ENCODE data around the gene ZNRF3.
A peak's percentile ranks its signal among the peaks of the same experiment; 100 is the strongest.

Gene ZNRF3

GRCh38 chr22:28953976-28954880, 70.9 kb downstream of the ZNRF3 start:
- no peak for DNase-seq

GRCh38 chr22:28955817-28956216, 72.4 kb downstream of the ZNRF3 start:
- peak in 1 of 14 donors; percentile 14 for DNase-seq

GRCh38 chr22:28956506-28956905, 73.1 kb downstream of the ZNRF3 start:
- DNase-seq = no peak

- DNase-seq = peak in 4 of 14 donors; percentile 18 to 29 (median 22)
These were observed 75.2 kb downstream of the ZNRF3 start for GRCh38 chr22:28958611-28959010.

- DNase-seq = no peak
These were observed 78.7 kb downstream of the ZNRF3 start for GRCh38 chr22:28962042-28962554.

GRCh38 chr22:28963362-28963761, 80.0 kb downstream of the ZNRF3 start:
- DNase-seq = no peak

GRCh38 chr22:28967163-28967665, 83.8 kb downstream of the ZNRF3 start:
- no peak for DNase-seq

GRCh38 chr22:28967969-28968368, 84.6 kb downstream of the ZNRF3 start:
- DNase-seq = no peak

- no peak for DNase-seq
These were observed 86.2 kb downstream of the ZNRF3 start for GRCh38 chr22:28969401-28970168.

- DNase-seq = no peak
These were observed 90.0 kb downstream of the ZNRF3 start for GRCh38 chr22:28973352-28973751.

- no peak for DNase-seq
These were observed 93.7 kb downstream of the ZNRF3 start for GRCh38 chr22:28977060-28977459.

- no peak for DNase-seq
These were observed 94.2 kb downstream of the ZNRF3 start for GRCh38 chr22:28977481-28977971.

GRCh38 chr22:28978158-28978557, 94.8 kb downstream of the ZNRF3 start:
- peak in 1 of 14 donors; percentile 16 for DNase-seq

GRCh38 chr22:28978863-28979796, 95.8 kb downstream of the ZNRF3 start:
- no peak for DNase-seq

GRCh38 chr22:28980326-28980725, 97.0 kb downstream of the ZNRF3 start:
- DNase-seq = no peak

GRCh38 chr22:28981818-28982499, 98.6 kb downstream of the ZNRF3 start:
- no peak for DNase-seq

GRCh38 chr22:28983190-28983589, 99.8 kb downstream of the ZNRF3 start:
- no peak for DNase-seq

- DNase-seq = no peak
These were observed 100.5 kb downstream of the ZNRF3 start for GRCh38 chr22:28983788-28984441.

- DNase-seq = no peak
These were observed 101.2 kb downstream of the ZNRF3 start for GRCh38 chr22:28984482-28985158.
